Endothelial cell of umbilical vein (primary cell): ENCODE data around the gene SH3TC1.

Source experiments
- CTCF ChIP-seq, 2 donors: IDR thresholded peaks; 1 replicate in 1 of 2; 2 replicates in 1 of 2; pipeline ENCODE4 v1.5.1; 2011; ENCODE audit warnings: low read length in 2 of 2, mild to moderate bottlenecking in 2 of 2, moderate library complexity in 2 of 2, control low read depth in 1 of 2, inconsistent platforms in 1 of 2, low read depth in 1 of 2; ENCODE audit not compliant: insufficient read depth in 1 of 2; ENCODE audit errors: extremely low read depth in 1 of 2
- EZH2 ChIP-seq: IDR thresholded peaks from 2 replicates; pipeline ENCODE4 v1.6.1; 2012; ENCODE audit warnings: borderline replicate concordance, low read depth, mild to moderate bottlenecking, moderate library complexity, low read length, inconsistent platforms; ENCODE audit not compliant: severe bottlenecking
- FOS ChIP-seq: IDR thresholded peaks from 2 replicates; pipeline ENCODE4 v1.6.1; 2011; ENCODE audit warnings: mild to moderate bottlenecking, low read length, moderate library complexity, borderline replicate concordance; ENCODE audit not compliant: insufficient read depth
- GATA2 ChIP-seq: IDR thresholded peaks from 2 replicates; pipeline ENCODE4 v1.7.0; 2011; ENCODE audit warnings: low read depth, mild to moderate bottlenecking, moderate library complexity, mixed read lengths, low read length; ENCODE audit not compliant: insufficient read length, insufficient read depth
- JUN ChIP-seq: IDR thresholded peaks from 2 replicates; pipeline ENCODE4 v1.6.1; 2011; ENCODE audit warnings: borderline replicate concordance, low read depth; ENCODE audit not compliant: insufficient read length, insufficient read depth
- MAX ChIP-seq: IDR thresholded peaks from 2 replicates; pipeline ENCODE4 v1.6.1; 2011; ENCODE audit not compliant: insufficient read depth, insufficient read length
- POLR2A ChIP-seq: IDR thresholded peaks from 2 replicates; pipeline ENCODE4 v1.6.1; 2012; ENCODE audit warnings: low read depth, mild to moderate bottlenecking, control low read depth, low read length
- POLR2AphosphoS5 ChIP-seq: IDR thresholded peaks from 2 replicates; pipeline ENCODE4 v1.6.1; 2012; ENCODE audit warnings: low read depth, mild to moderate bottlenecking, control low read depth, low read length, moderate library complexity; ENCODE audit not compliant: insufficient read depth

GRCh38 chr4:8250637-8251036, 51.5 kb downstream of the SH3TC1 start:
- TF ChIP-seq POLR2AphosphoS5 (no peak), CTCF (IDR thresholded peaks at IDR 0.05; ENCODE audit: extremely low read depth in 1 of 2, insufficient read depth in 1 of 2, low read depth in 1 of 2, low read length in 2 of 2) (no peak), POLR2A (no peak), FOS (no peak), MAX (no peak), JUN (no peak), EZH2 (no peak), GATA2 (no peak)
